Neural progenitor cell (in vitro differentiated cells): Measurements from ENCODE around the gene SKAP2. TPM values are rescaled to one million over a fixed set of nuclear protein-coding genes. Genes with fewer than 3 reads are reported as not detected.
A peak's percentile ranks its signal among the peaks of the same experiment; 100 is the strongest.

ENCODE experiments used
- DNase-seq: peaks from one replicate; pipeline ENCODE4 v3.0.0-alpha.2; 2016; ENCODE audit warnings: low spot score
- H2AFZ ChIP-seq: fragments of 200-600 bp; sonication (generic); replicated peaks from 2 replicates; pipeline ENCODE4 v1.6.1; 2016; ENCODE audit warnings: antibody characterized with exemption
- H3F3A ChIP-seq: fragments of 200-600 bp; sonication (generic); 2 replicates; pipeline ENCODE4 v1.6.1; 2016; ENCODE audit warnings: antibody characterized with exemption, low read depth
- H3K27ac ChIP-seq: fragments of 200-600 bp; sonication (generic); 2 replicates; pipeline ENCODE4 v1.5.1; 2016; ENCODE audit warnings: mild to moderate bottlenecking
- H3K27me3 ChIP-seq: fragments of 200-600 bp; sonication (generic); 2 replicates; pipeline ENCODE4 v1.6.1; 2016; ENCODE audit warnings: mild to moderate bottlenecking, moderate library complexity
- H3K36me3 ChIP-seq: fragments of 200-600 bp; sonication (generic); 2 replicates; pipeline ENCODE4 v1.5.1; 2016
- H3K4me1 ChIP-seq: fragments of 200-600 bp; sonication (generic); 2 replicates; pipeline ENCODE4 v1.6.1; 2016; ENCODE audit warnings: mixed run types
- H3K4me2 ChIP-seq: fragments of 200-600 bp; sonication (generic); 2 replicates; pipeline ENCODE4 v1.6.1; 2016
- H3K4me3 ChIP-seq: fragments of 200-600 bp; sonication (generic); 2 replicates; pipeline ENCODE4 v1.5.1; 2016
- H3K79me2 ChIP-seq: fragments of 200-600 bp; sonication (generic); 2 replicates; pipeline ENCODE4 v1.6.1; 2016; ENCODE audit warnings: low read depth
- H3K9ac ChIP-seq: fragments of 200-600 bp; sonication (generic); 2 replicates; pipeline ENCODE4 v1.6.1; 2016
- H3K9me3 ChIP-seq: fragments of 200-600 bp; sonication (generic); 2 replicates; pipeline ENCODE4 v1.5.1; 2016; ENCODE audit warnings: low read depth
- H4K20me1 ChIP-seq: fragments of 200-600 bp; sonication (generic); 2 replicates; pipeline ENCODE4 v1.6.1; 2016; ENCODE audit warnings: low read depth
- H3K27ac Mint-ChIP-seq: 3 replicates; pipeline ENCODE4 v1.8.0; 2021; ENCODE audit warnings: mixed read lengths
- H3K27me3 Mint-ChIP-seq: 2 replicates; pipeline ENCODE4 v1.8.0; 2022; ENCODE audit warnings: low read depth, mild to moderate bottlenecking, inconsistent platforms, moderate library complexity, mixed read lengths; ENCODE audit not compliant: insufficient read depth
- H3K36me3 Mint-ChIP-seq: 3 replicates; pipeline ENCODE4 v1.8.0; 2021; ENCODE audit warnings: mixed read lengths
- H3K4me1 Mint-ChIP-seq: 3 replicates; pipeline ENCODE4 v1.8.0; 2021; ENCODE audit warnings: mixed read lengths
- H3K4me3 Mint-ChIP-seq: 3 replicates; pipeline ENCODE4 v1.8.0; 2021; ENCODE audit warnings: mild to moderate bottlenecking, moderate library complexity, mixed read lengths
- H3K9me3 Mint-ChIP-seq: 3 replicates; pipeline ENCODE4 v1.8.0; 2020; ENCODE audit warnings: mixed read lengths
- CTCF ChIP-seq: fragments of 200-600 bp; sonication (generic); IDR thresholded peaks from 2 replicates; pipeline ENCODE4 v1.5.1; 2017; ENCODE audit warnings: antibody characterized with exemption, mild to moderate bottlenecking
- EZH2 ChIP-seq: fragments of 200-600 bp; sonication (generic); IDR thresholded peaks from 2 replicates; pipeline ENCODE4 v1.6.1; 2017; ENCODE audit warnings: antibody characterized with exemption, mild to moderate bottlenecking, moderate library complexity
- EZH2phosphoT487 ChIP-seq: fragments of 200-600 bp; sonication (generic); IDR thresholded peaks from 2 replicates; pipeline ENCODE4 v1.6.1; 2017; ENCODE audit warnings: antibody characterized with exemption
- total RNA-seq: library from RNA; depleted of rRNA; stranded (reverse); fragments of >200 nt; gene quantifications from 2 replicates; pipeline ENCODE4 v1.2.3, GENCODE V29; 2015; ENCODE audit warnings: low replicate concordance

The SKAP2 gene
- total RNA-seq, 1 donor from 2014 or later: 6.3 TPM

GRCh38 chr7:26681819-26682418 lies 182.5 kb downstream of the SKAP2 start:
- H3K27me3 ChIP-seq: peaks cover 34% of the 10 kb centered on the region
- H3K27ac Mint-ChIP-seq: no peak overlapping the region
- H3K9me3 Mint-ChIP-seq: no peaks in the 10 kb centered on the region
- H3K4me1 ChIP-seq: no peaks in the 10 kb centered on the region
- no peaks in the 10 kb centered on the region for H3F3A ChIP-seq
- no peak overlapping the region for H2AFZ ChIP-seq
- peaks cover 8% of the 10 kb centered on the region for H3K27me3 Mint-ChIP-seq
- H3K4me1 Mint-ChIP-seq: peaks cover 7% of the 10 kb centered on the region
- no peaks in the 10 kb centered on the region for H3K36me3 ChIP-seq
- no peaks in the 10 kb centered on the region for H3K9me3 ChIP-seq
- TF ChIP-seq CTCF (peak; percentile 88), EZH2 (no peak)
- no peaks in the 10 kb centered on the region for H3K36me3 Mint-ChIP-seq
- H3K4me2 ChIP-seq: no peak overlapping the region
- no peak overlapping the region for H3K4me3 Mint-ChIP-seq
- H3K27ac ChIP-seq: no peak overlapping the region
- H4K20me1 ChIP-seq: no peaks in the 10 kb centered on the region
- H3K79me2 ChIP-seq: no peaks in the 10 kb centered on the region
- H3K4me3 ChIP-seq: no peak overlapping the region
- DNase-seq: no peak
- no peak overlapping the region for H3K9ac ChIP-seq

- no peaks in the 10 kb centered on the region for H3F3A ChIP-seq
- no peaks in the 10 kb centered on the region for H3K9me3 ChIP-seq
- TF ChIP-seq CTCF (no peak), EZH2phosphoT487 (no peak), EZH2 (no peak)
- H3K4me3 Mint-ChIP-seq: no peak overlapping the region
- DNase-seq: no peak
- no peaks in the 10 kb centered on the region for H4K20me1 ChIP-seq
- no peaks in the 10 kb centered on the region for H3K9me3 Mint-ChIP-seq
- no peak overlapping the region for H3K27ac Mint-ChIP-seq
- no peak overlapping the region for H3K4me2 ChIP-seq
- H3K36me3 Mint-ChIP-seq: no peaks in the 10 kb centered on the region
- peaks cover 7% of the 10 kb centered on the region for H3K4me1 Mint-ChIP-seq
- H3K27ac ChIP-seq: no peak overlapping the region
- H3K4me1 ChIP-seq: no peaks in the 10 kb centered on the region
- no peaks in the 10 kb centered on the region for H3K36me3 ChIP-seq
- no peak overlapping the region for H2AFZ ChIP-seq
- H3K79me2 ChIP-seq: no peaks in the 10 kb centered on the region
- H3K27me3 ChIP-seq: peaks cover 33% of the 10 kb centered on the region
- H3K27me3 Mint-ChIP-seq: peaks cover 8% of the 10 kb centered on the region
- no peak overlapping the region for H3K9ac ChIP-seq
- H3K4me3 ChIP-seq: no peak overlapping the region
These were observed 183.8 kb downstream of the SKAP2 start for GRCh38 chr7:26680587-26680986.

GRCh38 chr7:26675143-26675887 lies 189.1 kb downstream of the SKAP2 start:
- TF ChIP-seq CTCF (no peak), EZH2phosphoT487 (no peak), EZH2 (no peak)
- H3K9me3 ChIP-seq: no peaks in the 10 kb centered on the region
- no peak overlapping the region for H3K27ac ChIP-seq
- DNase-seq: no peak
- peaks cover 7% of the 10 kb centered on the region for H3K4me1 Mint-ChIP-seq
- H3K36me3 ChIP-seq: no peaks in the 10 kb centered on the region
- no peaks in the 10 kb centered on the region for H3K9me3 Mint-ChIP-seq
- H3K27me3 ChIP-seq: peaks cover 14% of the 10 kb centered on the region
- H3F3A ChIP-seq: no peaks in the 10 kb centered on the region
- H3K27me3 Mint-ChIP-seq: peaks cover 8% of the 10 kb centered on the region
- H3K27ac Mint-ChIP-seq: no peak overlapping the region
- no peaks in the 10 kb centered on the region for H3K4me1 ChIP-seq
- H3K4me2 ChIP-seq: no peak overlapping the region
- no peak overlapping the region for H3K9ac ChIP-seq
- H3K36me3 Mint-ChIP-seq: no peaks in the 10 kb centered on the region
- H2AFZ ChIP-seq: no peak overlapping the region
- no peak overlapping the region for H3K4me3 Mint-ChIP-seq
- H3K79me2 ChIP-seq: no peaks in the 10 kb centered on the region
- no peaks in the 10 kb centered on the region for H4K20me1 ChIP-seq
- no peak overlapping the region for H3K4me3 ChIP-seq
